SU-DHL-6 (cell line): Measurements from ENCODE around the gene PPFIBP2.

Experiments
- H2AFZ ChIP-seq: fragments of 200-600 bp; sonication (generic); 2 replicates; pipeline ENCODE4 v1.6.1; 2014; ENCODE audit warnings: low read depth, mild to moderate bottlenecking, moderate library complexity, mixed read lengths, antibody characterized with exemption, low read length; ENCODE audit not compliant: severe bottlenecking
- H3F3A ChIP-seq: fragments of 200-600 bp; shearing (Covaris generic); 2 replicates; pipeline ENCODE4 v1.6.0; 2016; ENCODE audit warnings: antibody characterized with exemption, mild to moderate bottlenecking; ENCODE audit not compliant: insufficient read depth
- H3K27ac ChIP-seq: fragments of 200-600 bp; sonication (generic); 2 replicates; pipeline ENCODE4 v1.5.1; 2016; ENCODE audit warnings: low read depth, mild to moderate bottlenecking, low read length, moderate library complexity, mixed read lengths
- H3K27me3 ChIP-seq: fragments of 200-600 bp; sonication (generic), shearing (Covaris generic); 2 replicates; pipeline ENCODE4 v1.6.0; 2014; ENCODE audit warnings: mild to moderate bottlenecking, low read length
- H3K36me3 ChIP-seq: fragments of 200-600 bp; sonication (generic); 2 replicates; pipeline ENCODE4 v1.6.1; 2014; ENCODE audit warnings: mild to moderate bottlenecking, low read length, mixed read lengths
- H3K4me2 ChIP-seq: fragments of 300-600, 200-600 bp; shearing (Covaris generic), sonication (generic); 2 replicates; pipeline ENCODE4 v1.6.0; 2014; ENCODE audit warnings: low read length, low read depth, mild to moderate bottlenecking; ENCODE audit not compliant: poor library complexity, severe bottlenecking
- H3K4me3 ChIP-seq: fragments of 200-600 bp; sonication (generic); 2 replicates; pipeline ENCODE4 v1.5.1; 2014; ENCODE audit warnings: antibody characterized with exemption, low read length, mild to moderate bottlenecking, mixed read lengths; ENCODE audit not compliant: insufficient read depth, poor library complexity, severe bottlenecking
- H3K79me2 ChIP-seq: fragments of 200-600 bp; sonication (generic); 2 replicates; pipeline ENCODE4 v1.6.1; 2014; ENCODE audit warnings: mild to moderate bottlenecking, low read length, moderate library complexity; ENCODE audit not compliant: insufficient read depth
- H3K9ac ChIP-seq: fragments of 200-600 bp; sonication (generic); 2 replicates; pipeline ENCODE4 v1.7.0; 2014; ENCODE audit warnings: mild to moderate bottlenecking, low read length
- H3K9me2 ChIP-seq: fragments of 200-600 bp; sonication (generic); replicated peaks from 2 replicates; pipeline ENCODE4 v1.6.1; 2014; ENCODE audit warnings: low read length; ENCODE audit not compliant: insufficient read depth
- H3K9me3 ChIP-seq: fragments of 200-600 bp; sonication (generic); 2 replicates; pipeline ENCODE4 v1.6.1; 2014; ENCODE audit warnings: low read length, mixed read lengths; ENCODE audit not compliant: insufficient read depth
- H4K20me1 ChIP-seq: fragments of 200-600 bp; sonication (generic); 2 replicates; pipeline ENCODE4 v1.6.1; 2014; ENCODE audit warnings: low read depth, mild to moderate bottlenecking, antibody characterized with exemption, low read length, moderate library complexity, mixed read lengths
- CTCF ChIP-seq: fragments of 200-600 bp; sonication (generic); IDR thresholded peaks from one replicate; pipeline ENCODE4 v1.5.1; 2017; ENCODE audit warnings: antibody characterized with exemption, mild to moderate bottlenecking, low read length, moderate library complexity; ENCODE audit not compliant: insufficient read depth, poor library complexity, severe bottlenecking
- EZH2phosphoT487 ChIP-seq: fragments of 200-600 bp; sonication (generic), shearing (Covaris generic); conservative IDR thresholded peaks from 2 replicates; pipeline ENCODE4 v1.6.1; 2018; ENCODE audit warnings: mild to moderate bottlenecking, antibody characterized with exemption, low read length, moderate library complexity, mixed read lengths

Gene PPFIBP2

DNA sequence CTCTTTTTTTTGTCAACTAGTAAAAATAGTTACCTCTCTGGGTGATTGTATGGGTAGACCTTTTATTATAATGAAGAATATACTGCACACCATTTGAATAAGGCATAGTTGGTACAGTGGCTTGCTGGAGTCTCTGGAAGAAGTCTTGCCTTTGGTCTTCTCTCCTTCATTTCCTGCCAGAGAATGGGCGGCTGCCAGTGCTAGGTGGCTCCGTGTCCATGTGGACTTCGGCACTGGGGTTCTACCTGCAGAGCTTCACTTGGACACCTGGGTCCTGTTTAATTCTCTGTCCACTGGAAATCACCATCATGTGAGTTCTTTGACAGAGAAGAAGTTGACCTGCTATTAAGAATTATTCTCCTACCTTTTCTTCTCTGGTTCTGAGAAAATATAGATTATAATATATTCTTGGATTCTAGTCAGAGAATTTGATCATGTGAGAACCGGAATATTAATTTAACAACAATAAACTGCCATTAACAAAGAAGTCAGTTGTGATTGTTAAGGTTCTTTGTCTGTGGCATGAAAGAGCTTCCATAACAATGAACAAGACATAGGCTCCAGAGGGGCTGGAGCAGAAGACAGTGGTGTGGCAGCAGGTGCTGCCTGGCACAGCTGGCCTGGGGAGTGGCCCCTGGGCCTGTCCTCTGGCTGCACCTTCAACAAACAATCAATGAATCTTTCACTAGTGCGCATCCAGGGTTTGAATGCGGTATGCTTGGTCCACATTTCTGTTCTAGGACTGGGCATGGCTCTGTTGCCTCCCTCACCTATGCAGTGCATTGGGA lies 77.5 kb downstream of the PPFIBP2 start:
- Histone ChIP-seq H3K9me3 (no peaks in the 10 kb centered on the region), H3K36me3 (no peaks in the 10 kb centered on the region), H3K27ac (no peak overlapping the region), H3K79me2 (no peaks in the 10 kb centered on the region), H4K20me1 (no peaks in the 10 kb centered on the region), H3F3A (no peaks in the 10 kb centered on the region), H3K4me3 (no peak overlapping the region), H3K27me3 (no peaks in the 10 kb centered on the region), H2AFZ (no peak overlapping the region), H3K4me2 (no peak overlapping the region), H3K9ac (no peak overlapping the region), H3K9me2 (no peaks in the 10 kb centered on the region)
- TF ChIP-seq CTCF, result no peak
- no peak for TF ChIP-seq EZH2phosphoT487

DNA sequence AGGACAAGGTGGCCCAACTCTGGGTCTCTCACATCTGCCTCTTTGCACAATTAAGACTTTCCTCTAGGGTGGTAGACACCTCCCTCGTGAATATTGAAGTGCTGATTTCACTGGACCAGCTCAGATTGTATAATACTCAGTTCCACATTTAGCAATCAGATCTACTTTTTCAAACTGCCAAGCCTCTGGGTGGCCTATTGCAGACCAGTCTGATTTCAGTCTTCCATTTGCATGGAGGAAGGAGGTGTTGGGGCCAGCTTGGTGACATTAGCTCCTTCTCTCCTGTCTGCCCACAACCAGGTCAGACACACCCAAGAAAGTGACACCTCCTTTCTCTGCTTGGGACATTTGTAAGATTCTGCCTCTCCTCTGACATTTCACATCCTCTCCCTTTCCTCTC lies 78.2 kb downstream of the PPFIBP2 start:
- Histone ChIP-seq H3F3A (no peaks in the 10 kb centered on the region), H3K9me3 (no peaks in the 10 kb centered on the region), H3K9me2 (no peaks in the 10 kb centered on the region), H3K4me3 (no peak overlapping the region), H3K79me2 (no peaks in the 10 kb centered on the region), H3K4me2 (no peak overlapping the region), H3K27me3 (no peaks in the 10 kb centered on the region), H3K27ac (no peak overlapping the region), H3K9ac (no peak overlapping the region), H4K20me1 (no peaks in the 10 kb centered on the region), H3K36me3 (no peaks in the 10 kb centered on the region), H2AFZ (no peak overlapping the region)
- TF ChIP-seq CTCF (no peak), EZH2phosphoT487 (no peak)

DNA sequence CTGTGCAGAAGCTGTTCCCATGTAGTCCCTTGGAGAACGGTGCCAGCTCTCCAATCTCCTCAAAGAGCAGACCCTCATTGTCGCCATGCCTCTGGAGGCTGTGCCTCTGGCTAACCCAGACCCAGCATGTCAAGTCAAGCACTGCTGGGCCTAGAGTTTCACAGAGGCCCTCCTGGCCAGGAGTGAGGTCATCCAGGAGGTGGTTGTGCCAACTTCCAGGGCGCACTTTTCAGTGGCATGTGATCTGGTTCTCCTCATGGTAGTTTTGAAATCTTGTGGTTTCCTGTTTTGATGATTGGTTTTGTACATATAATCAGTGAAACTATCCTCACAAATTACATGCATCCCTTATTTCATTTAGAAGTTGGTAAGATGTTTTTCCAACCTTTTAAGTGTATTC lies 78.9 kb downstream of the PPFIBP2 start:
- H4K20me1 ChIP-seq, result no peaks in the 10 kb centered on the region
- no peaks in the 10 kb centered on the region for H3K9me3 ChIP-seq
- no peak overlapping the region for H3K9ac ChIP-seq
- no peaks in the 10 kb centered on the region for H3K79me2 ChIP-seq
- no peaks in the 10 kb centered on the region for H3K36me3 ChIP-seq
- no peak overlapping the region for H2AFZ ChIP-seq
- H3K27ac ChIP-seq, result no peak overlapping the region
- no peaks in the 10 kb centered on the region for H3F3A ChIP-seq
- H3K4me2 ChIP-seq, result no peak overlapping the region
- no peak for TF ChIP-seq CTCF
- H3K9me2 ChIP-seq, result no peaks in the 10 kb centered on the region
- H3K4me3 ChIP-seq, result no peak overlapping the region
- H3K27me3 ChIP-seq, result no peaks in the 10 kb centered on the region
